CD4-positive, alpha-beta T cell treated with Interleukin-17A for 1 hour (primary cell): ENCODE data around the gene RPH3AL.
"Not testable (repeated sequence)": the region's sequence is repeated elsewhere in the genome, so short reads cannot be mapped to it uniquely, and the experiment has no call there.

Experiments used
- DNase-seq: peaks from one replicate; pipeline ENCODE4 v3.0.0-alpha.2; 2020

RPH3AL gene

GRCh38 chr17:234994-235830, 117.4 kb downstream of the RPH3AL start:
- DNase-seq, result not testable (repeated sequence)

- DNase-seq, result not testable (repeated sequence)
Observed at GRCh38 chr17:234163-234993, 118.2 kb downstream of the RPH3AL start.

- DNase-seq, result no peak
Observed at GRCh38 chr17:233473-233941, 119.1 kb downstream of the RPH3AL start.

DNA sequence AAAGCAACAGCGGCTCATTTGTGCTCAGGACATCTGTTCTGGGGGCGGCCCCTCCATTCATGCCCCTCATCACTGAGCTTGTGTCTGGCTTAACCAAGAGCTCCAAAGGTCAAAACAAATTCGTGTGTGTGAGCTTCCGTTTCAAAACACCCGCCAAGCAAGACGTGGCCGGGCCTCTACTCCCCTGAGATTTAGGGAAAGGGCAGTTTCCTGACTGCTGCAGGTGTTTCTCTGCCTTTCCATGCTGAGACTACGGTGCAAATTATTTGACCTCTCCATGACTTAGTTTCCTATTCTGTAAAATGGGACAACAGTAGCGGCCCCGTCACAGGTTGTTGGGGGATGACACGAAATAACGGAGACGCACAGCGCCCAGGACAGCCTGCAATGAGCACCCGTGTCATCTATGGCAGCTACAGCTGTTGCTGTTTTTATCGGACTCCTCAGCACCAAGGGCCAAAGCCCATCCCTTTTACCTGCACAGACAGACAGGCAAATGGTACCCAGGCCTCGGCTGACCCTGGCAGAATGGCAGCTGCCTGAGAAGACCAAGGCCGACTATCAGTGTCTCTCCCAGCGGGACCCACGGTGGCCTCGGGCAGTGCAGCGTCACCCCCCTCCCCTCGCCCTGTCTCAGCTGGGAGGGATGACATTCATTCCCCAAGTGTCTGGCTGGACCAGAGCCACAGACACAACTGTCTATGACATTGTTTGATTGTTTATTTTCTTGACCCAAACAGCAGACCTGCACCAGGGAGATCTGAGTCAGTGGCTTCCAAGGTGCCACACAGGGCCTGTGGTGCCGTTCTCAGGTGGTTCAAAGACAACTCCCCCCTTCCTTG, 120.4 kb downstream of the RPH3AL start:
- no peak for DNase-seq

- DNase-seq, result no peak
Observed at GRCh38 chr17:231191-231965, 121.2 kb downstream of the RPH3AL start.

GRCh38 chr17:230395-230770, 122.2 kb downstream of the RPH3AL start:
- DNase-seq, result no peak

GRCh38 chr17:229709-230394, 122.8 kb downstream of the RPH3AL start:
- no peak for DNase-seq

DNA sequence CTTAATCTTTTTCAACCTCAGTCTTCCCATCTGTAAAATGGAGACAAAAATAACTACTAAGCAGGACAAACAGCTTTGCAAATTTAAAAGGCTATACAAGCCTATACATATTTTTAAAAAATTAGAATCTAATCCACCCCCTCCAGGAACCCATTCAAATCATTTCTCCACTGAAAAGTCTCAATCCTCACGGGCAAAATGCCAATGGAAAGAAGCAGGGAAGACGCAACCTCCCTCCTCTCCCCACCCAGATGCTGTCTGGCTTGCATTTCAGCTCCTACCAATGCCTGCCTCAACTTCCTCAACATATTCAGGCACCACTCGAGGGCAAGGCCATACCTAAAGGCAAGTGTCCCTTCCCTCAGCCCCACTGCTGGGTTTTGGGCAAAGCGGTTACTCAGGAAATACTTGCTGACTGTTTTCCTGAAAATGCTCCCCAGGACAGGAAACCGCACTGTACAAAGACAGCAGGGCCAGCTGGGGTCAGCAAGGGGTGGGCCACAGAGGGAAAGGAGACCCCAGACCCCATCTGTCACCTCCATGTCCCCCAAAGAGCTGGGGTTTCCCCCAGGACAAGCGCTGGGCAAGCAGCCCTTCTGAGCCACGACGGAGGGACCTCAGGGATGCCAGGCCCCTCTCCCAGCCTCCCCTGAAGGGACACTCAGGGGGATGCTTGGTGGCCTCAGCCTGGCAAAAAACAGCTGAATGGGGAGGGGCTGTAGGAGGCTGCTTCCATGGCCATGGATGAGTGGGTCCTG, 123.5 kb downstream of the RPH3AL start:
- DNase-seq, result no peak

DNA sequence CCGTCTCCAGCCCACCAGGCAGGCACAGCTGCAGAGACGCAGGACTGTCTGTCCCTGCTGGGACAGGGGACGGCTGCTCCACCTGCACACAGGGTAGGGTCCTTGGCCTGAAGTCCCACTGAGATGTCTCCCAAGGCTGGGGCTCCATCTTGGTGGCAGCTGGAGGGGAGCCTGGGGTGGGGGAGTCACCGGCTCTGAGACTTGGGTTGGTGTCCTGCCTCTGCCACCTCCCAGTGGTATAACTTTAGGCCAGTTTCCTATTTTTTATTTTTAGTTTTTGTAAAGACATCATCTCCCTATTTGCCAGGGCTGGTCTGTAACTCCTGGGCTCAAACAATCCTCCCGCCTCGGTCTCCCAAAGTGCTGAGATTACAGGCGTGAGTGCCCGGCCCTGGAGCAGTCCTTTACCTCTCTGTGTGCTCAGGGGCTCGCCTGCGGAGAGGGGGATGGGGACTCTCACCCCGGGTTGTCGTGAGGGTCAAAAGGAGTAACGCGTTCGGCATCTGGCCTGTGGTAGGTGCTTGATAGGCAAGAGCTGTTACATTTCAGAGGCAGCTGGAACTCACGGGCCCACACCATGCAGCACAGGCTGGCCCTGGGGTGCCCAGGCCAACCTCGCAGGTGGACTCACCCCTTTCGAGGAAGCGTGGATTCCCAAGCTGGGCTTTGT, 124.5 kb downstream of the RPH3AL start:
- DNase-seq, result no peak

- no peak for DNase-seq
Observed at GRCh38 chr17:227078-227945, 125.3 kb downstream of the RPH3AL start.

DNA sequence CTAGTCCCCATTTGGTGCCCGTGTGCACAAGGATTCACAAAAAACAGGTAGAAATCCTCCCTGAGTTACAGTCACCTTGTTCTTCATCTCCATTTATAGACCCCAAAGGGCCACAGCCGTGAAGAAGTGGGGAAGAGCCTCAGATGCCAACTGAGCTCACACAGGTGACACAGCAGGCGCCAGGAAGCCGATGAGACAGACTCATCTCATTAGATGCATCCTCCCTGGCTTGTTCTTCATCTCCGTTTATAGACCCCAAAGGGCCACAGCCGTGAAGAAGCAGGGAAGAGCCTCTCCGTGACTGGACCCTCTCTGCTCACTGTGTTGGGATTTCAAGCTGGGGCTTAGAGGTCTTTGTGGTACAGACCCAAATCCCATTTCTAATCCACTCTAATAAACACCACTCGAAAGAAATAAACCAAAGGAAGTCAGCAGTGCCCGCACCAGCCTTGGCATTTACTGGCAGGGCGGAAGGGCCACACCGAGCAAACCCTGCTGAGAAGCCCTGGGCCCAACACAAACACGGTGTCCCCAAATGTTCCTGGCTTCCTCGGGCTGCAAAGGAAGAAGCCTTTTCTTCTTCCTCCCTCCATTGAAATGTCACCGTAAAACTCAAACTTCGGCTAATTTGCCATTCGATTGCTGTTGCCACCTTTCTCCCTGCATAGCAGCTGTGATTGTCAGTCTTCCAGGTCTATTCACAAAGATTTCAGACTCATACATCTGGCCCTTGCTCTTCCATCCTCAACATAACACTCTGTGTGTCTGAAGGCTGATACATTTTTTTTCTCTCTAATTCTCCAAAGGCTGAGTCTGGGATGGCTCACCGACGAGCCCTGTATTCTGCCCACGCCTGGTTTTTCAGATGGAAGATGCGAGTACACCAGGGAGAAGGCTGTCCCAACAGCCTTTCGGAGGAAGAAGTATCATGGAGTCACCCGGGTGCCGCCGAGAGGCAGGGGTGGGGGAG, 126.2 kb downstream of the RPH3AL start:
- no peak for DNase-seq

- no peak for DNase-seq
Observed at GRCh38 chr17:225551-225950, 127.1 kb downstream of the RPH3AL start.

DNA sequence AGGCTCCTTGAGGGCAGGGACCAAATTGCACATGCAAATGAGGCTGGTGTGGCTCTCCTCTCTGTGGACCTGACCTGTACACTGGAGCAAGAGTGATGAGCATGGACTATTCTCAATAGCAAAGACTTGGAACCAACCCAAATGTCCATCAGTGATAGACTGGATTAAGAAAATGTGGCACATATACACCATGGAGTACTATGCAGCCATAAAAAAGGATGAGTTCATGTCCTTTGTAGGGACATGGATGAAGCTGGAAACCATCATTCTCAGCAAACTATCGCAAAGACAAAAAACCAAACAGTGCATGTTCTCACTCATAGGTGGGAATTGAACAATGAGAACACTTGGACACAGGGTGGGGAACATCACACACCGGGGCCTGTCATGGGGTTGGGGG, 128.0 kb downstream of the RPH3AL start:
- not testable (repeated sequence) for DNase-seq

DNA sequence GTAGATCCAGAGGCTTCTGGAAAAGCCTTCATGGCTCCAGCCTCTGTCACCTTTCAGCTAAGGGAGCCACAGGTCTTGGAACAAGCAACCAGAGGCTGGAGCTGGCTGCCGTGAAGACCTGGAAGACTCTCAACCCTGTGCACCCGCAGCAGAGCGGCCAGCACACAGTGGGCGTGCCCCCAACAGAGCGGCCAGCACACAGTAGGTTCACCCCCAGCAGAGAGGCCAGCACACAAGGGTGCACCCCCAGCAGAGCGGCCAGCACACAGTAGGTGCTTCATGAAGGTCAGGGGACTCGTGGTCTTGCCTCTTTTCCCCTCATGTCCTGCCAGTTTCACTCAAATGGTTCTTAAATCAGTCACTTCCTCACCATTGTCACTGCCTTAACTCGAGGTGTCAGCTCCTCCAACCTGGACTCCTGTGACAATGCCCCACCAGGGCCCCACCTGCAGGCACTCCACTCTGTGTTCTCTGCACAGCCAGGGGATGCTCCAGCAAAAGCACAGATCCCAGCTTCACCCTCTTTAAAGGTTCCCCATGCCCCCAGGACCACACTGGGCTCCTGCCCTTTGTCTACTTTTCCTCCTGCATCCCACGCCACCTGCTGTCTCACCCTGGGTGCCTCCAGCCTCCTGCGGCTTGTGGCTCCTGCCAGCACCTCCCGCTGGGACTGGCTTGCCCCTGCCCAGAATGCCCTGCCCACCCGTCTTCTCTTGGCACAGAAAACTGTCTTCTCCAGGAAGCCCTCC, 128.7 kb downstream of the RPH3AL start:
- DNase-seq, result no peak

DNA sequence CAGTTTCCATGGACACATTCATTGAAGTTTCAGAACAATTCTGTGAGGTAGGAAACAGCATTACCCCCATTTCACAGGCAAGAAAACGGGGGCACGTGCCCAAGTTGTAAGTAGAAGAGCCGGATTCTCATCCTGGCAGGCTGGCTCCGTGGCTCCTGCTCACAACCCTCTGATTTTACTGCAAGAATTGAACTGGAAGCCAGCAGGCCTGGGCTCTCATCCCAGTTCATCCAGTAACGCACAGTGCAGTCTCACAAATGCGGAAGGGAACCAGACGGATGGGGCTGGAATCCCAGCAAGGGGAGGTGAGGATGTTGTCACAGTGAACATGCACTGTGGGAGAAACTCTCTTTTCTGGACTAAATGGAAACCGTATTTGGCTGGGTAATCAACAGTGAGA, 130.4 kb downstream of the RPH3AL start:
- DNase-seq, result no peak

DNA sequence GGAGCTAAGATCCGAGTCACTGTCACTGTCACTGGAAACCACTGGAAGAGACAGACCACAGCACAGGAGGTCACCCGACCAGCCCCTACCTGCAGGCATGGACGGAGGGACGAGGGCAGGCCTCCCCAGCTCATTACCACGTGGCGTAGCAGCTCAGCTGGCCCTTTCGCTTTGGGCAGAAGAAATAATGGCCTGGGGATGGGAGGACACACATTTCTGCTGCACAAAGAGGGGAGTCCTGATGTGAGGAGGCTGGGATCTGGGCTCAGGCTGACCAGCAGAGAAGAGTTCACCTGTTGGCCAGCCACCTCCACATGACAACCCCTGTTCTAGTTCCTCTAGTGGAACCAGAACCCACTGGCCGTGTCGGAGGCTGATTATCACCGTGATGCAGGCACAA, 132.9 kb downstream of the RPH3AL start:
- DNase-seq, result no peak

DNA sequence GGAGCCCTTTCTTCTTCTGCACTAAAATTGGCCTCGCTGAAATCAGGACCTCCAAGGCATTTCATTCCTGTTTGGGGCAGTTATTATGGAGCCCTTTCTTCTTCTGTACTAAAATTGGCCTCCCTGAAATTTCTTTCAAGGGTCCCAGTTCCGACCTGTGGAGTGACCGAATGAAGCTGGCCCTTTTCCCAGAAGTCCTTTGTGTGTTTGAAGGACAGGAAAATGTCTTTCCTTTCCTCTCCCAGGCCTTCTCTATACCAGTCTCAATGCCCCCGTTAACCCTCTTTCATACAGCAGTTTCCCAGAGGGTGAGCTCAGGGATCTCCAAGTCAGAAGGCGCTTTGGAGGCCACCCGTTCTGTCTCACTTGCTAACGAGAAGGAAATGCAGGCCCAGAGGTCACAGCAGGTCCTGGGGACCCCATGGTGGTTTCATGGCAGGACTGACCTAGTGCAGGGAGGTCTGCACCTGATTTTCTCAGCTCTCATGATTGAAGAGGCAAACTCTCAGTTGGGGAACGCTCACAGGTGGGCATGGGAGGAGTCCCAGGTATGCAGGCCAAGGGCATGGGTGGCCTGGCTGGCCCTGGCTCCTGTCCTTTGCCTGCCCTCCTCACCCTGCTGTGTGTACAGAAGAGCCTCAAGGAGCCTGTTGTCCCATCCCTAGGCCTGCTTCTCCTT, 134.0 kb downstream of the RPH3AL start:
- DNase-seq, result no peak
